HL-60 (cell line): ENCODE results near the gene MTMR3.
"Not testable (repeated sequence)": the region's sequence is repeated elsewhere in the genome, so short reads cannot be mapped to it uniquely, and the experiment has no call there.

Source experiments
- DNase-seq, 2 experiments: peaks; one replicate each; pipeline ENCODE4 v3.0.0-alpha.2; 2010 to 2020; ENCODE audit warnings: low read depth in 1 of 2, low spot score in 1 of 2
- H3K27ac ChIP-seq: fragments of 250-450 bp; sonication (Bioruptor Pico); replicated peaks from 2 replicates; pipeline ENCODE4 v1.5.1; 2020; ENCODE audit warnings: mild to moderate bottlenecking, moderate library complexity
- H3K27me3 ChIP-seq: fragments of 250-450 bp; sonication (Bioruptor Pico); 2 replicates; pipeline ENCODE4 v1.5.1; 2021; ENCODE audit warnings: mild to moderate bottlenecking, moderate library complexity; ENCODE audit not compliant: insufficient read depth, poor library complexity, severe bottlenecking
- H3K4me3 ChIP-seq: replicated peaks from 2 replicates; pipeline ENCODE4 v1.5.1; 2011; ENCODE audit warnings: mild to moderate bottlenecking, control low read depth, low read length; ENCODE audit not compliant: insufficient read depth
- CTCF ChIP-seq: IDR thresholded peaks from one replicate; pipeline ENCODE4 v1.5.1; 2011; ENCODE audit warnings: low read length, control low read depth, inconsistent platforms; ENCODE audit not compliant: insufficient read depth
- GABPA ChIP-seq: IDR thresholded peaks from 2 replicates; pipeline ENCODE4 v1.6.1; 2012; ENCODE audit warnings: low read depth
- POLR2AphosphoS5 ChIP-seq: IDR thresholded peaks from 2 replicates; pipeline ENCODE4 v1.6.1; 2012; ENCODE audit warnings: low read depth
- REST ChIP-seq: IDR thresholded peaks from 2 replicates; pipeline ENCODE4 v1.6.1; 2012; ENCODE audit warnings: low read depth; ENCODE audit not compliant: insufficient replicate concordance
- SPI1 ChIP-seq: IDR thresholded peaks from 2 replicates; pipeline ENCODE4 v1.6.1; 2012; ENCODE audit warnings: low read depth, mild to moderate bottlenecking, borderline replicate concordance

Gene MTMR3

GRCh38 chr22:30057375-30057774 is 174.4 kb downstream of the MTMR3 start:
- no peak overlapping the region for H3K27ac ChIP-seq
- H3K4me3 ChIP-seq, result no peak overlapping the region
- no peaks in the 10 kb centered on the region for H3K27me3 ChIP-seq
- no peak for TF ChIP-seq REST
- no peak for TF ChIP-seq GABPA
- TF ChIP-seq CTCF, result no peak
- no peak for TF ChIP-seq POLR2AphosphoS5
- no peak for TF ChIP-seq SPI1
- DNase-seq, result no peak

GRCh38 chr22:30059346-30060020 is 176.5 kb downstream of the MTMR3 start:
- H3K4me3 ChIP-seq, DNase-seq, H3K27me3 ChIP-seq, H3K27ac ChIP-seq: not testable (repeated sequence)

GRCh38 chr22:30061094-30061493 is 178.1 kb downstream of the MTMR3 start:
- H3K27ac ChIP-seq, H3K4me3 ChIP-seq, H3K27me3 ChIP-seq, DNase-seq: not testable (repeated sequence)

GRCh38 chr22:30062259-30062658 is 179.3 kb downstream of the MTMR3 start:
- H3K27me3 ChIP-seq, result no peaks in the 10 kb centered on the region
- DNase-seq, result no peak
- H3K4me3 ChIP-seq, result no peak overlapping the region
- H3K27ac ChIP-seq, result no peak overlapping the region
- TF ChIP-seq SPI1 (no peak), POLR2AphosphoS5 (no peak), GABPA (no peak), CTCF (no peak), REST (no peak)

- no peak overlapping the region for H3K27ac ChIP-seq
- H3K27me3 ChIP-seq, result no peaks in the 10 kb centered on the region
- DNase-seq, result no peak
- no peak overlapping the region for H3K4me3 ChIP-seq
- TF ChIP-seq GABPA, result no peak
- TF ChIP-seq CTCF, result no peak
- no peak for TF ChIP-seq REST
- no peak for TF ChIP-seq POLR2AphosphoS5
- TF ChIP-seq SPI1, result no peak
Observed at GRCh38 chr22:30062950-30063349, 180.0 kb downstream of the MTMR3 start.
